HG02943 (cell line): Measurements from ENCODE around the gene TBXAS1.

ENCODE experiments used
- ATAC-seq: cut with Tn5 transposase; IDR thresholded peaks from one replicate; pipeline ENCODE4 v1.9.1; 2021; ENCODE audit warnings: mild to moderate bottlenecking, low read depth, moderate library complexity; ENCODE audit not compliant: unreplicated experiment

Gene TBXAS1

GRCh38 chr7:139941421-139941820, 112.4 kb downstream of the TBXAS1 start:
- ATAC-seq = no peak

GRCh38 chr7:139941866-139942265, 112.8 kb downstream of the TBXAS1 start:
- ATAC-seq = no peak

- no peak for ATAC-seq
Measured at GRCh38 chr7:139942636-139943035, 113.6 kb downstream of the TBXAS1 start.

- ATAC-seq = no peak
Measured at GRCh38 chr7:139943401-139943800, 114.3 kb downstream of the TBXAS1 start.

GRCh38 chr7:139944248-139944647, 115.2 kb downstream of the TBXAS1 start:
- no peak for ATAC-seq

GRCh38 chr7:139946533-139946932, 117.5 kb downstream of the TBXAS1 start:
- ATAC-seq = no peak

- ATAC-seq = no peak
Measured at GRCh38 chr7:139947021-139947420, 118.0 kb downstream of the TBXAS1 start.

GRCh38 chr7:139948167-139948566, 119.1 kb downstream of the TBXAS1 start:
- ATAC-seq = no peak

- no peak for ATAC-seq
Measured at GRCh38 chr7:139948587-139949335, 119.7 kb downstream of the TBXAS1 start.

- ATAC-seq = no peak
Measured at GRCh38 chr7:139949629-139950028, 120.6 kb downstream of the TBXAS1 start.

- no peak for ATAC-seq
Measured at GRCh38 chr7:139950881-139951525, 121.9 kb downstream of the TBXAS1 start.

GRCh38 chr7:139953229-139953628, 124.2 kb downstream of the TBXAS1 start:
- ATAC-seq = no peak

GRCh38 chr7:139955109-139955820, 126.2 kb downstream of the TBXAS1 start:
- ATAC-seq = no peak

- ATAC-seq = no peak
Measured at GRCh38 chr7:139958599-139959284, 129.7 kb downstream of the TBXAS1 start.

- no peak for ATAC-seq
Measured at GRCh38 chr7:139959285-139959628, 130.2 kb downstream of the TBXAS1 start.

GRCh38 chr7:139959718-139960117, 130.7 kb downstream of the TBXAS1 start:
- ATAC-seq = no peak

- ATAC-seq = no peak
Measured at GRCh38 chr7:139960157-139960556, 131.1 kb downstream of the TBXAS1 start.

- no peak for ATAC-seq
Measured at GRCh38 chr7:139965942-139966628, 137.0 kb downstream of the TBXAS1 start.

GRCh38 chr7:139966949-139967348, 137.9 kb downstream of the TBXAS1 start:
- no peak for ATAC-seq

- no peak for ATAC-seq
Measured at GRCh38 chr7:139968931-139969330, 139.9 kb downstream of the TBXAS1 start.
